ENCODE data around the gene SNX22.
"Not testable (repeated sequence)": the region's sequence is repeated elsewhere in the genome, so short reads cannot be mapped to it uniquely, and the experiment has no call there.

Gene SNX22

GRCh38 chr15:64151727-64152506 lies at the start of gene SNX22:
Gene SNX22, plus strand, starts transcription at chr15:64151731. Its CDS starts 45 bp downstream, at chr15:64151776.
- DNase-seq: peak; percentile 28

DNA sequence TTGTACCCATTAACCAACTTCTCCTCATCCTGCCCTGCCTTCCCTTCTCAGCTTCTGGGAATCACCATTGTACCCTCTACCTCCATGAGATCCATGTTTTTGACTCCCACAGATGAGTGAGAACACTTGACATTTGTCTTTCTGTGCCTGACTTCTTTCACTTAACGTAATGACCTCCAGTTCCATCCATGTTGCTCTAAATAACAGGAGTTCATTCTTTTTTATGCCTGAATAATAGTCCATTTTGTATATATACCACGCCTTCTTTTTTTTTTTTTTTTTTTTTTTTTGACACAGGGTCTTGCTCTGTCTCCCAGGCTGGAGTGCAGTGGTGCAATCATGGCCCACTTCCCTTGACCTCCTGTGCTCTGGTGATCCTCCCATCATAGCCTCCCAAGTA lies 49.0 kb upstream of the SNX22 start:
- DNase-seq: no peak

- no peak for DNase-seq
These were observed 46.3 kb upstream of the SNX22 start for GRCh38 chr15:64105113-64105704.

DNA sequence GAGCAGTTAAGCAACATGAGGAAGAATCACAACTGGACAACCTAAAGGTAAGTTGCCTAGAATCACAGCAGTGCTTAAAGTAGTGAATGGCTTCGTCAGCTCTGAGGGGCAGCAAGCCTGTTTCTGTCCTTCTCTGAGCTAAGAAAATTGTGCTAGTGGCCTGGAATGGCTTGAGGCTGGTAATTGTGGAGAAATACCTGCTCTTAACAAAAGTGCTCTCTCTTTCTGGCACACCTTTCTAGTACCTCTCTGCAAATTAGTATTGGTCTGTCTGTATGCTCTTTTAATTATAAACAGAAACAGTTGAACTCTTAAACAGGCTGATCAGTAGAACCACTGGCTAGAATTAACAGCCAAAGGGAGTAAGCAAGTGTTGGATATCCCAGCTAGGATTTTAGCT lies 44.2 kb upstream of the SNX22 start:
- no peak for DNase-seq

DNA sequence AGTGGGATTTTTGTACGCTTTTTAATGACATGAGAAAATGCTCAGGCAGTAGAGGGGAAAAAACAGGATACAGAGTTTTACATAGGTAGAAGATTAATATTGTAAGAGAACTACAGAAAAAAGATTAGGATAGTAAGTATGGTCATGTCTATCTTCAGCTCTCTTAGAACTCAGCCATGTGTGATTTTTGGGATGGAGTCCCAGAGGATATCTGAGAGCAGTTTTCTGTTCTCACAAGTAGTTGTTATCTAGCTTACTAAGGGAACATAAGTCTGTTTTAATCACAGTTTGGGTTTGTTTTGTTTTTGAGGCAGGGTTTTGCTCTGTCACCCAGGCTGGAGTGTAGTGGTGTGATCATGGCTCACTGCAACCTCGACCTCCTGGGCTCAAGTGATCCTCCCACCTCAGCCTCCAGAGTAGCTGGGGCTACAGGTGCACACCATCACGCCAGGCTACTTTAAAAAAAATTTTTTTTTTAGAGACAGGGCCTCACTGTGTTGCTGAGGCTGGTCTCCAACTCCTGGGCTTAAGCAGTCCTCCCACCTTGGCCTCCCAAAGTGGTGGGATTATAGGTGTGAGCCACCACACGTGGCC lies 41.3 kb upstream of the SNX22 start:
- not testable (repeated sequence) for DNase-seq

DNA sequence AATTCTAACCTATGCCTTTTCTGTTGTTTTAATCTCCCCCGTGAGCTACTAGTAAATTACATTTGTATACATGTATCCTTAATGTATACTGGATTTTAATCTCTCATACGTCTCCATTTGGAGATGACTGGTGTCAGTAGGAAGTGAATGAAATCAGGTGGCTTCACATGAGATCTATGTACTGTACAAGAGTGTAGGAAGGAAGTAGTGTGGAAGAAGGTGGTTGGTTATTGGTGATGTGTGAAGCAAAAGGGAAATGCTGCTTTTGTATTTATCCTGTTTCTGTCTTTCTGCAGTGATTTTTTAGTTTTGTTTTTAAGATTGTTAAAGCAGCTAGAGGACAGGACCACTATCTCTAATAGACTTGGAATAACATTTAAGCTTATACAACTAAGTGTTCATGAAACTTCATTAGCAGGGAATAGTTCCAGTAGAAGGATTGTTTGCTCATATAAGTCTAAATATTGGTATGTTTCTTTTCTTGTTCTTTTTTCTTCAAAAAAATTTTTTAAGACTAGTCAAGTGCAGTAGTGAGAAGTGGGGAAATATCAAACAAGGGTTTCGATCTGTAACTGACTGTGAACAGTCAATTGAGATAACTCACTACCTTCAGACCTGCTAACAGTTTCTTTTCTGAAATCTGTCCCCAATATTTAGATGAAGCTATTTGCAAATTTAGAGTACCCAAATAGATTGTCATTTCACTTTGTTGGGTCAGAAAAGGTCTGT lies 40.4 kb upstream of the SNX22 start:
- DNase-seq: no peak

DNA sequence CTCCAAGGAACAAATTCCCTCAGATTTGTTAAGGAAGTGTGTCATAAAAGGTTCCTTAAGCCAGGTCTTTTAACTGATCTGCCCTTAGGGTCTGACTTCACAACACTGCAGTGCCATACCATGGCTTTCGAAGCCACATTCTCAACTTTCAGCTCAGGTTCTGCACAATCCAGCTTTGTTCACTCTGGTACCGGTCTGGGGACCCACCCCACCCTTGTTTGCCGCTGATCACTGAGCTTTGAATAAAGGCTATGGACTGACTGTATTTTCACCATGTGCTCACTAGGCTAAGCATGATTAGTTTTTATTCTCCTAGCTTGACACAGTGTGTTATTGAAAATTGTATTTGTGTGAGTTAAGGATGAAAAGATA lies 39.9 kb upstream of the SNX22 start:
- DNase-seq: no peak

DNA sequence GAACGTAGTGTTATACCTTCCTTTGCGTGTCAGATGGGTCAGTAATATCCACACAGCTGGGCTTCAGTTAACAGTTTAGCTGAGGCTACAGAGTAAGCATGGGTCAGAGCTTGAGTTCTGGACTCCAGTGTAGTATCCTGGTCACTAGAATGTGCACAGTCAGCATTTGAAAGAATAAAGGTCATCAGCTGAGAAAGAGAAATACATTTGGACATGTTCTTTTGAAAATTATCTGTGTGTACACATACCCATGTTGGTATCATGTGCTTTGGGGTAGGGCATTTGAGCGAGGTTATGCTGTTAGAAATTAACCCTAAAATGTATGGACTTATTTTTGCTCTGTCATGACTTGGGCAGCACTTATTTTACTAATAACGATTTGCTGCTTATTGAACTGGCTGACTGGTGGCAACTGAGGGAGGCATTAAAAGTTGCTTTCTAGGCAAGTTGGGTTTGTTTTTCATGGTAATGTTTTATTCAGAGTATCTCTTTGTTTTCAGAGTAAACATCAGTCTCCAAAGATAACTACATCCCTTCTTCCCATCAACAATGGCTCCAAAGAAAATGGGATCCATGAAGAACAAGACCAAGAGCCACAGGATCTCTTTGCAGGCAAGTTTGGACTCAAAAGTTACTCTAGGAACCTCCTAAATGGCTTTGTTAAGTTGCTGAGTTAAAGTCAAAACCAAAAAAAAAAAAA lies 39.3 kb upstream of the SNX22 start:
- no peak for DNase-seq

DNA sequence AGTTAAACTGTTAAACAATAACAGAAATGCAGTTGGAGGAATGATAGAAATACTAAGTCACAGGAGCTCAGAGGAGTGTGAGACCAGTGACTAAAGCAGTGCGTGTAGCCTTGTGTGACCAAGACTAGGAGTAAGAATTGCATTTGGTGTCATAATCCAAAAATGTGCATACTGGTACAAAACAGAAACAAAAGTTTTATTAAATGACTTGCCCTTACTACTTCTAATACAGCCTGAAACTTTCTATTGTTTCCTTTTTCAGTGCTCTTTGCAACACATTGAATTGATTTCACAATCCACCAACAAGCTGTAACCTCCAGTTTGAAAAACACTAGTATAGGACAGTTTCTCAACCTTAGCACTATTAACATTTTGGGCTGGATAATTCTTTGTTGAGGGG lies 38.6 kb upstream of the SNX22 start:
- DNase-seq: no peak

- DNase-seq: no peak
These were observed 33.6 kb upstream of the SNX22 start for GRCh38 chr15:64117759-64118487.

DNA sequence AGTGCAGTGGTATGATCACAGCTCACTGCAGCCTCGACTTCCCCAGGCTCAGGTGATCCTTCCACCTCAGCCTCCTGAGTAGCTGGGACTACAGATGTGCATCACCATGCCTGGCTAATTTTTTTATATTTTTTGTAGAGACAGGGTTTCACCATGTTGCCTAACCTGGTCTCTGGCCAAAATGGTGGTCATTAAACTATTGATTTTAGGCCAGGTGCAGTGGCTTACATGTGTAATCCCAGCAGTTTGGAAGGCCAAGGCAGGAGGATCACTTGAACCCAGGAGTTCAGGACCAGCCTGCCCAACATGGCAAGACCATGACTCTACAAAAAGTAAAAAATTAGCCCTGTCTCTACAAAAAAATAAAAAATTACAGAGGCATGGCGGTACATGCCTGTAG lies 31.2 kb upstream of the SNX22 start:
- DNase-seq: not testable (repeated sequence)

GRCh38 chr15:64121614-64122013 lies 29.9 kb upstream of the SNX22 start:
- no peak for DNase-seq

- no peak for DNase-seq
These were observed 29.1 kb upstream of the SNX22 start for GRCh38 chr15:64122444-64122843.

GRCh38 chr15:64122936-64123351 lies 28.6 kb upstream of the SNX22 start:
- DNase-seq: no peak

GRCh38 chr15:64125978-64126377 lies 25.6 kb upstream of the SNX22 start:
- no peak for DNase-seq

DNA sequence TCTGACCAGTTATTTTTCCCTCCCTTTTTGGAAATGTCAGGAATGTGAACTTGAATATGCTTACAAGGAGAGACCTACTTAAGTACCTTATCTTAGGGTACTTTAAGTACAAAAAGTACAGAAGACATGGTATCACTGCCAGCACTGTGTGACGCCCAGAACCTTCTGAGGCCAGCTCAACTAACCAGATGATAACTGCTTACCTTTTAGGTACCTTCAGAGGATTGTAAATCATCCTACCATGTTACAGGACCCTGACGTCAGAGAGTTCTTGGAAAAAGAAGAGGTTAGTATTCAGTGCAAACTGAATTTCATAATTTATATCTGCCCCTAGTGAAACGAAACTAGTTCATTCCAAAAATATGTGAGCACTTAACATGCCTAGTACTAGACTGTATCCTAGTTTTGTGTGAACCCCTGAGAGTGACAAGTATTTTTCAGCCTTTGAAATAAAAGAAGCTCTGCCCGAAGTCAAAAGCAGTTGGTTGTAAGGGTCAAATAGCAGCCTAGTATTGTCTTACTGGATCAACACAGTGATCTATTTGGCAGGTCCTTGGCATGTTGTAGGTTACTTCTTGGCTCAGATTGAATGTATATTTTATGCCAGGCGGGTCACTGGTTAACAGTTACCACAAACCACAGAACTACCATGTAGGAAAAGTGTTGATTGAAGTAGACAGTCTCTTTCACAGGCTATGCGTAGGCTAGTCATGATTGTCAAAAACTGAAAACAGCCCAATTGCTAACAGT lies 23.8 kb upstream of the SNX22 start:
- no peak for DNase-seq

DNA sequence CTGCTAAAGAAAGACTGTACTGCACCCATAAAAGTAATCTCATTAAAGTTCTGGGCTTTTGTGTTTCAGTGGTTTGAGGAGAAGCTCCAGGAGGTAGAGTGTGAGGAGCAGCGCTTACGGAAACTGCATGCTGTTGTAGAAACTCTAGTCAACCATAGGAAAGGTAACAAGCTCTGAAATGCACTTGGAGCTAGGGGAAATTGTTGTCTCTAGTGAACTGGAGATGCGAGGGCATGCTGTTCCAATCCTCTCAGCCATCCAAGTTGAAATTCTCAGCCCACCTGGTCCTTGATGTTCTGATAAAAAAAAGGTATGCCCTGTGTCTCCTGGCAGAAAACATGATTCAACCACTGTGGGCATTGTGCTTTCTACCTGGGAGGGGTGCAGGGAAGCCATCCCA lies 21.4 kb upstream of the SNX22 start:
- DNase-seq: no peak

DNA sequence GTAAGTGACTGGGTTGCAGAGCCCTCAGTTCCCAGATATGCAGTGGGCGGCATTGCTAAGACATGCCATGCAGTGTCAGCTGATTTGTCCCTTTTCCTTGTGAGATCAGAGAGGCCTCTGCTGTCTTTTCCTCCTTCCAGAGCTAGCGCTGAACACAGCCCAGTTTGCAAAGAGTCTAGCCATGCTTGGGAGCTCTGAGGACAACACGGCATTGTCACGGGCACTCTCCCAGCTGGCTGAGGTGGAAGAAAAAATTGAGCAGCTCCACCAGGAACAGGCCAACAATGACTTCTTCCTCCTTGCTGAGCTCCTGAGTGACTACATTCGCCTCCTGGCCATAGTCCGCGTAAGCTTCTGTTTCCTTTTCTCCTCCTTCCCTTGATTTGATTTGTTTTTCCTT lies 20.0 kb upstream of the SNX22 start:
- DNase-seq: no peak

DNA sequence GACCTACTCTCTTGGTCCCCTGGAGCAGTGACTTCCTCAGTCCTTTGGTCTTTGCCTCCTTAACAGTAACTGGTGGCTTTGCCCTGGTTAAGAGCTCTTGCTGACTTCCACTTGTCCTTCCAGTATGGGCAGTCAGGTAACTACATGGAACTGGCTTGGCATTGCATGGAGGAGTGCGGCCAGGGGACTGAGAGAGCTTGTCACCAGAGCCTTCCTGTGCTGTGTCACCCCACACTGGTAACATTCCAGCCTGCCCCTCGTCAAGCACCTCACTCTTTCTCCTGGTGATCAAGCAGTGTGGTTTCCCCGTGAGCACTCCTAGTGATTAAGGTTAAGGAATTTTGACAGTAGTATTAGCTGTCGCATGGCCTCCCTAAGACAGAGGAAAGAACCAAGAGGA lies 19.3 kb upstream of the SNX22 start:
- DNase-seq: no peak

DNA sequence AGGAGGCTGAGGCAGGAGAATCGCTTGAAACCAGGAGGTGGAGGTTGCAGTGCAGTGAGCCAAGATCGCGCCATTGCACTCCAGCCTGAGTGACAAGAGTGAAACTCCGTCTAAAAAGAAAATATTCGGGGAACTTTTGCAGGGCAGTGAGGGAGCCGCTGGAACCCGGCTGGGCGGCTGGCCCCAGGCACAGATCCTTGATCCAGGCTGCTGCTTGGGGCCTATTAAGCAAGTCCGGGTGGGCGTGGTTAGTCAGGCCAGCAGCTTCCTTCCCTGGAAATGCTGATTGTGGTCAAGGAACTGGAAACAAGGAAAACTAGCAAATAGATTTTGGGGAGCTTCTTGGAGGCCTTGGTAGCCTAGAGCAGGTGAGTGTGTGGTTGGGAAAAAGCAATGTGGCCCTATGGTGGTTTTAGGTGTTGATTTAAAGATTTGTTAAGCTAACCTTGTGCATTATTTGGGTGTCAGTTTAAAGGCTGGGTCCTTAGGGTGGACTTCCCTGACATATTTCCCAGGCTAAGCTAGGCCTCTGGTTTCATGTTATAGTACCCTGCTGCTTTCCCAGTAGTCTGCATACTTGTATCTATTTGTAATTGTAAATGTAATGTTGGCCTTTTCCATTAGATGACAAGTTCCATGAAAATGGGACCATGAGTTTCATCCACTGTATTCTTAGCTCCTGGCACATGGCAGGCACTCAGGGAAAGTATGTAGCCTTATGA lies 17.7 kb upstream of the SNX22 start:
- no peak for DNase-seq

DNA sequence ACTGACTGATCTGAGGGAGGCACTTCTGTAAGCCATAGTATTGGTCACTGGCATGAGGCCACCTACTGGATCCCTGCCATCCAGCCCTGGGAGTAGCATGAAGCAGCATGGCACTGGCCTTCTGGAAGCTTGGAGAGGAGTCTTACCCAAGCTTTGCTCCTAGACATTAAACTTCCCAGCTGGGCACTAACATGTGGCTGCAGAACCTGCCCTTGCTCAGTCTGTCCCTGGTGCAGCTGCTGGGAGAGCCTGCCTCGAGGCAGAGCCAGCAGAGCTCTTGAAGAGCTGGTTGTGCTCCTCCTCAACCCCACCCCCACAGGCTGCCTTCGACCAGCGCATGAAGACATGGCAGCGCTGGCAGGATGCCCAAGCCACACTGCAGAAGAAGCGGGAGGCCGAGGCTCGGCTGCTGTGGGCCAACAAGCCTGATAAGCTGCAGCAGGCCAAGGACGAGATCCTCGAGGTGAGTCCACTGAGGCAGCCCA lies 17.1 kb upstream of the SNX22 start:
- DNase-seq: no peak
